Panc1 (cell line): ENCODE data around the gene KRTAP6-2.

Source experiments
- TCF7L2 ChIP-seq: IDR thresholded peaks from 2 replicates; pipeline ENCODE4 v1.6.1; 2011; ENCODE audit warnings: mild to moderate bottlenecking, low read depth, low read length, inconsistent platforms
- TF ChIP-seq, protein P1 (sequence below): fragments of 450-650 bp; IDR thresholded peaks from 2 replicates; pipeline ENCODE4 v1.5.1; 2017; ENCODE audit warnings: mild to moderate bottlenecking

DNA sequence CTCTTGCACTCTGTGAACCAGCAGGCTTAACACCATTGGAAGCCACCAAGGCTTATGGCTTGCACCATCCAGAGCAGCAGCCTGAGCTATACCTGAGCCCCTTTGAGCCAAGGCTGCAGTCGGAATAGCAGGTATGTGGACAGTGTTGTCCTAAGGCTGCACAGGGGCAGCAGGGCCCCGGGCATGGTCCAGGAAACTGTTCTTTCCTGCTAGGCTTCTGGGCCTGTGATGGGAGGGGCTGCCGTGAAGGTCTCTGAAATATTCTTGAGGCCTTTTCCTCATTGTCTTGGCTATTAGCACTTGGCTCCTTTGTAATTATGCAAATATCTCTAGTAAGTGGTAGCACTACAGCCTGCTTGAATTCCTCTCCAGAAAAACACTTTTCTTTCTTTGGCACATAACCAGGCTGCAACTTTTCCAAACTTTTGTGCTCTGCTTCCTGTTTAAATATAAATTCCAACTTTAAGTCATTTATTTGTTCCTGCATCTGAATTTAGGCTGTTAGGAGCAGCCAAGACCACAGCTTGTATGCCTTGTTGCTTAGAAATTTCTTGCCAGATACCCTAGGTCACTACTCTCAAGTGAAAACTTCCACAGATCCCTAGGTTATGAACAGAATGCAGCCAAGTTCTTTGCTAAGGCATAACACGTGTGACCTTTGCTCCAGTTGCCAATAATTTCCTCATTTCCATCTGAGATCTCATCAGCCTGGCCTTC is 26.9 kb upstream of the KRTAP6-2 start:
- TF ChIP-seq, protein P1, sequence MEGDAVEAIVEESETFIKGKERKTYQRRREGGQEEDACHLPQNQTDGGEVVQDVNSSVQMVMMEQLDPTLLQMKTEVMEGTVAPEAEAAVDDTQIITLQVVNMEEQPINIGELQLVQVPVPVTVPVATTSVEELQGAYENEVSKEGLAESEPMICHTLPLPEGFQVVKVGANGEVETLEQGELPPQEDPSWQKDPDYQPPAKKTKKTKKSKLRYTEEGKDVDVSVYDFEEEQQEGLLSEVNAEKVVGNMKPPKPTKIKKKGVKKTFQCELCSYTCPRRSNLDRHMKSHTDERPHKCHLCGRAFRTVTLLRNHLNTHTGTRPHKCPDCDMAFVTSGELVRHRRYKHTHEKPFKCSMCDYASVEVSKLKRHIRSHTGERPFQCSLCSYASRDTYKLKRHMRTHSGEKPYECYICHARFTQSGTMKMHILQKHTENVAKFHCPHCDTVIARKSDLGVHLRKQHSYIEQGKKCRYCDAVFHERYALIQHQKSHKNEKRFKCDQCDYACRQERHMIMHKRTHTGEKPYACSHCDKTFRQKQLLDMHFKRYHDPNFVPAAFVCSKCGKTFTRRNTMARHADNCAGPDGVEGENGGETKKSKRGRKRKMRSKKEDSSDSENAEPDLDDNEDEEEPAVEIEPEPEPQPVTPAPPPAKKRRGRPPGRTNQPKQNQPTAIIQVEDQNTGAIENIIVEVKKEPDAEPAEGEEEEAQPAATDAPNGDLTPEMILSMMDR = no peak
- no peak for TF ChIP-seq TCF7L2
